ENCODE measurements around the gene LYSMD3.

- no peak for TF ChIP-seq CTCF (IDR thresholded peaks at IDR 0.05; ENCODE audit: low read depth, low read length, poor library complexity, severe bottlenecking)
- no peak for TF ChIP-seq EZH2phosphoT487 (IDR thresholded peaks at IDR 0.05; ENCODE audit: borderline replicate concordance, low read length)
Observed at GRCh38 chr5:90549729-90550275, 20.4 kb upstream of the LYSMD3 start.

All from DOHH2 (cell line).